ENCODE measurements around the gene GSTM5.

GSTM5 gene

DNA sequence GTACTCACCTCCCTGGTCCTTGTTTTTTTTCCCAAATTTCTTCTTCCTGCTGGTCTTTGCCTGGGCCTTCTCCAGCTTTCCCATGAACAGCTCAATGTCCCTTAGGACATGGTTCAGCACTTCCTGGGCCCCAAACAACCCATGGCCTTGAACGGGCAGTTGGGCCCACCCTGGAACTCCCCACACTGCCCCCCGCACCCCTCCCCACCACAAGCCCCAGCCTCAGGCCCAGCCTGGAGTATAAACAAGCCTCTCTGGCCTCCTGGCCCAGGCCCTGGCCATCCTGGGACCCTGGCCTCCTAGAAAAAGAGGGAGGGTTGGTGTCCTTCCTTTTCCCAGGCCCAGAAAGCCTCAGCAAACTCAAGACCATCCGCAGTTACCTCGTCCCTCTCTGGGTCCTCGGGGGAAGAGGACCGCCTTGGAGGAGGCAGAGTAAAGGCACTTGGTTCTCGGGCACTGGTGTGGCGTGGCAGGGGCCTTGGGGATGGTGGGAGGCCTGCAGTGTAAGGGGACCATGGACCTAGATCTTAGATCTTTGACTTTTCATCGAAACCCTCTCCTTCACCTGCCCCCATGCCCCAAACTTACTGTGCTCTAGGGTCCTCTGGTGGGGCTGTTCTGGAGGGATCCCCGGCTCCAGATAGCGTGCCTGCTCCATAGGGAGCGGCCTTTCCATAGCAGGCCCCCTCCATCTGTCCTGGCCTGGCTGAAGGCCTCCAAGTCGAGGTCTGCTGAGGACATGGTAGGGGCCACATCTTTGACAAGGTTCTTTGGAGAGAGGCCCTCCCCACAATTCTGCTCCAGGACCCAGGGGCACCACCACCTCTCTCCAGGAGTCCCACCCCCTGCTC, 46.1 kb downstream of the GSTM5 start:
- H3K36me3 ChIP-seq (replicated peaks; ENCODE audit: low read depth, low read length) = no peaks in the 10 kb centered on the region
- H4K20me1 ChIP-seq (ENCODE audit: insufficient read depth, low read length) = no peaks in the 10 kb centered on the region
- H3K27ac ChIP-seq (ENCODE audit: low read length) = no peak overlapping the region

DNA sequence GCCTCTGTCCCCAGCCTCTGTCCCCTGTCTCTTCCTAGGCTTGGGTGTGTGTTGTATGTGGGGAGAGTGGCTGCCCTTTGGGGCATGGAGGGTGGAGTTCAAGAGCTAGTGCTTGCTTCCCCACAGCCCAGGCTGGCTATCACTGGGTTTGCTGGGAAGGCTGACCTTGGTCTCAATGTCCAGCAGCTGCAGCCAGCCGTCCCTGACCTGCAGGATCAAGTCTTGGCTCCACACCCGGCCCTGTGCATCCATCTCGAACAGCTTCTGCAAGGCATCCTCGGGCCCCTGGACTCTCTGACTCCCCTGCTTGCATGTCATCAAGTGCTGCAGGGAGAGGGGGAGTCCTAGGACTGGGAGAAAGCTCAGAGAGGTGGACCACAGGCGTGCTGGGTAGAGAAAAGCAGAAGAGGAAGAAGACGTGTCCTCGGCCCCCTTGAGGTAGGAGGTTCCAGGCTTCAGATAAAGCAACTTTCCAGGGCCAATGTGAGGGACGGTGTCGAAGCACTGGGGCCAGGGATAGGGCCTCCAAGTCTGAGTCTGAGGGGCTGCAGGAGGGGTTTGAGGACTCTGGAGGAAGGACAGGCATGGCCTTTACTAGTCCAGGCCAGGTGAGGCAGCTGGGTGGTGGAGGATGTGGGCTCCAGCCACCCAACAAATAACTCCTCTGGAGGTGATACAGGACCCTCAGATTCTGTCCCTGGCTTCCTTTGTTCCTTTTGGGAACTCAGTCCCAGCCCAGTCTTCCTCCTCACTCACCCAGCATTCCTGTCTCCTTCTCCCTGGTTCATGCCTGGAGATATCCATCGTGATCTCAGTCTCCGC, 47.7 kb downstream of the GSTM5 start:
- Histone ChIP-seq H3K4me2 (ENCODE audit: low read length) (no peak overlapping the region), H3K9me3 (ENCODE audit: insufficient read depth, low read length) (no peaks in the 10 kb centered on the region)

More for the DNA sequence above, 46.1 kb downstream of the GSTM5 start:
- Histone ChIP-seq H3K9ac (ENCODE audit: low read length) (no peak overlapping the region), H3K79me2 (ENCODE audit: low read length) (no peaks in the 10 kb centered on the region), H3K4me3 (ENCODE audit: low read length) (no peak overlapping the region), H3K9me3 (ENCODE audit: insufficient read depth, low read length) (no peaks in the 10 kb centered on the region), H3K27me3 (ENCODE audit: low read depth, low read length) (no peaks in the 10 kb centered on the region), H3K4me2 (ENCODE audit: low read length) (no peak overlapping the region), H2AFZ (ENCODE audit: low read depth, low read length) (no peak overlapping the region), H3K4me1 (ENCODE audit: low read length) (peaks cover 4% of the 10 kb centered on the region; the same call in 1 of the 2 replicates)
- TF ChIP-seq CTCF (IDR thresholded peaks at IDR 0.05; ENCODE audit: low read depth, low read length) (no peak), EZH2phosphoT487 (IDR thresholded peaks at IDR 0.05; ENCODE audit: low read depth) (no peak)

GRCh38 chr1:109760581-109761226, 48.7 kb downstream of the GSTM5 start:
- peaks cover 7% of the 10 kb centered on the region; the same call in 1 of the 2 replicates for H3K4me1 ChIP-seq (ENCODE audit: low read length)
- no peak overlapping the region for H3K9ac ChIP-seq (ENCODE audit: low read length)
- H3K4me3 ChIP-seq (ENCODE audit: low read length) = no peak overlapping the region
- H3K79me2 ChIP-seq (ENCODE audit: low read length) = no peaks in the 10 kb centered on the region
- no peak overlapping the region for H3K4me2 ChIP-seq (ENCODE audit: low read length)
- TF ChIP-seq EZH2phosphoT487 (IDR thresholded peaks at IDR 0.05; ENCODE audit: low read depth) = no peak
- no peak for TF ChIP-seq CTCF (IDR thresholded peaks at IDR 0.05; ENCODE audit: low read depth, low read length)
- no peak overlapping the region for H2AFZ ChIP-seq (ENCODE audit: low read depth, low read length)
- no peaks in the 10 kb centered on the region for H3K27me3 ChIP-seq (ENCODE audit: low read depth, low read length)
- H3K36me3 ChIP-seq (replicated peaks; ENCODE audit: low read depth, low read length) = no peaks in the 10 kb centered on the region
- H3K9me3 ChIP-seq (ENCODE audit: insufficient read depth, low read length) = no peaks in the 10 kb centered on the region
- H4K20me1 ChIP-seq (ENCODE audit: insufficient read depth, low read length) = no peaks in the 10 kb centered on the region
- no peak overlapping the region for H3K27ac ChIP-seq (ENCODE audit: low read length)

More for the DNA sequence above, 47.7 kb downstream of the GSTM5 start:
- Histone ChIP-seq H3K36me3 (replicated peaks; ENCODE audit: low read depth, low read length) (no peaks in the 10 kb centered on the region), H3K4me1 (ENCODE audit: low read length) (peaks cover 7% of the 10 kb centered on the region; the same call in 1 of the 2 replicates), H3K27me3 (ENCODE audit: low read depth, low read length) (no peaks in the 10 kb centered on the region), H3K27ac (ENCODE audit: low read length) (no peak overlapping the region), H2AFZ (ENCODE audit: low read depth, low read length) (no peak overlapping the region), H4K20me1 (ENCODE audit: insufficient read depth, low read length) (no peaks in the 10 kb centered on the region), H3K4me3 (ENCODE audit: low read length) (no peak overlapping the region), H3K9ac (ENCODE audit: low read length) (no peak overlapping the region), H3K79me2 (ENCODE audit: low read length) (no peaks in the 10 kb centered on the region)
- TF ChIP-seq EZH2phosphoT487 (IDR thresholded peaks at IDR 0.05; ENCODE audit: low read depth) = no peak
- TF ChIP-seq CTCF (IDR thresholded peaks at IDR 0.05; ENCODE audit: low read depth, low read length) = no peak
